ENCODE data around the gene SEC16A.
A peak's percentile ranks its signal among the peaks of the same experiment; 100 is the strongest.

The SEC16A gene

DNA sequence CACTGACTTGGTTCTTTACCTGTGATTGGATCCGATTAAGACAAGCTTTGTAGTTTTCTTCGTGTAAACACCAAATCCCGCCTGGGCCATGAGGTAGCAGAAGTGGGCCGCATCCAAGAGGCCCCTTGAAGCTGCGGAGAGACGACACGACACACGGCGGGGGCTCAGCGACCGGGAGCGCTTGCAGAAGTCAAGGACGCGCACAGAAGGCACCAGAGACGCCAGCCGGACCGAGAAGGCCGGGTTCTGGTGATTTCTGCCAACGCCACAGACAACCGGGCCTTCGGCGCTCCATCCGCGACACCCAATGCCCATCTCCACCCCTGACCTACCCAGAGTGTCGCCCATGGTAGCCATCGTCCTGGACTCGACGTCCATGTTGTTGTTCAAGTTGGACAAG lies 23.4 kb downstream of the SEC16A start:
- DNase-seq: no peak

- DNase-seq: no peak
Measured at GRCh38 chr9:136457326-136457725, 25.5 kb downstream of the SEC16A start.

DNA sequence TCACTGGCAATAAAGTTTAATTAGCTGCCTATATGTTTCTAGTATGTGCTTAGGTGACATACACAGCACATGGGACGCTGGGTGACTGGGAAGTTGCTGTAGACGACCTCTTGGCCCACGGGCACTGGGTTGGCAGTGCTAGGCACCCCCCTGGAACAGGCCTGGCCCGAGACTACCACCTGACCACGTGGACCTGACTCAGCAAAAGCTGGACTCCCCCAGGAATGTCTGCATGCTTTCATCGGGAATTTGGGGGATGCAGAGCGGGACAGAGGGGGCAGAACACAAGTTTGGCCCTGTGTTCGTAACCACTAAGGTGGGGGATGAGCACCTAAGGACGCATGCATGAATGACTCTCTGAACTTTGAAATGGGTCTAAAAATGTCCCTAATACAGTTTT lies 26.6 kb downstream of the SEC16A start:
- no peak for DNase-seq

- no peak for DNase-seq
Measured at GRCh38 chr9:136455043-136456002, 27.5 kb downstream of the SEC16A start.

GRCh38 chr9:136454026-136454796 lies 28.6 kb downstream of the SEC16A start:
- no peak for DNase-seq

DNA sequence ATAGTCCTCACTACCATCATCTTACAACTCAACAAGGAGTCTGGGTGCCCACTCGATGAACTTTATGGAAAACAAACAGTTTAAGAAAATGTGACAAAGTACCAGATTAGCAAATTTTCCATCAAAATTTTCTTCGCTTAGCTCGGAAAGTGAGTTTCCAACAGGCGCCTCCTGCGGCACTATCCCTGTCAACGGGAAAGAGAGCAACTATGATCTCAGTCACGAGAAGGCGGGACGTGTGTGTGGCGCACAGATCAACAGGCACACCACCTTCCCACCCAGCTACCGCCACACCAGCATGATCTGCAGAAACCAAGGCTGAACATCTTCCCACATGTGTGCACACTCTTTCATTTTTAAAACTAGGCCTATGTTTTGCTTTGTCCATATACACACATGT lies 29.5 kb downstream of the SEC16A start:
- no peak for DNase-seq

DNA sequence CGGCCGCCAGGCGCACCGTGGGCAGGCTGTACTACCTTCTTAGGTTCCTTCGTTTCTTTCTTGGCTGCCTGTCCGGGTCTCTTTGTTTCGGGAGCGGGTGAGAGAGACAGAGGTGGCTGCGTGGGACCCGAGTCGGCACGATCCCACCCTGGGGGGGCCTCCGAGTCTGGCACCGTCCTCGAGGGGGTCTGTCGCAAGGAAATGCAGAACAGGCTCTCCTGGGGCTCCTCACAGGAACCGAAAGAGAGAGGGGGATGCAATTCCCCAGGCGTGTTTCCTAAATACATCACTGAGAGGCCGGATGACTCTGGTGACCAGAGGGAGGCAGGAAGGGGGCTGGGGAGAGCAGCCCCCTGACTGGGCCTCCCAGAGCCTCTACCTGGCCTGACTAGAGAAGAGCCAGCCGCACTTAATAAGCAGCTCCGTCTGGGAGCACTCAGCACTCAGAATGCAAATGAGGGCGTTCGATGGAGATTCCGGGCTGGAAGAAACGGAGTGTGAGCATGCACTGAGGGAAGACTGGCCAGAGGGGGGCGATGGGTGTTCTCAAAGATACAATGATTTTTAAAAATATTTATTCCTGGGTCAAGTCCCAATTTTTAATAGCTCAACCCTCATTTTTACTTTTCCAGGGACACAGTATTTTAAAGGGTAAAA lies 31.5 kb downstream of the SEC16A start:
- DNase-seq: no peak

DNA sequence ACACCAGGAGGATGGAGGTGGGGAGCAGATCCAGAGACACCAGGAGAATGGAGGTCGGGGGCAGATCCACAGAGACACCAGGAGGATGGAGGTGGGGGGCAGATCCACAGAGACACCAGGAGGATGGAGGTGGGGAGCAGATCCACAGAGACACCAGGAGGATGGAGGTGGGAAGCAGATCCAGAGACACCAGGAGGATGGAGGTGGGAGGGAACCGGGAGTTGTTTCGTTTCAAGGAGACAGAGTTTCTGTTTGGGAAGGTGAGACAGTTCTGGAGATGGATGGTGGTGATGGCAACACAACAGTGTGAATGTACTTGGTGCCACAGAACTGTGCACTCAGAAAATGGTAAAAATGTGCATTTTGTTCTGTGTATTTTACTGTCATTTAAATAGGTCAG lies 34.2 kb downstream of the SEC16A start:
- DNase-seq: no peak

DNA sequence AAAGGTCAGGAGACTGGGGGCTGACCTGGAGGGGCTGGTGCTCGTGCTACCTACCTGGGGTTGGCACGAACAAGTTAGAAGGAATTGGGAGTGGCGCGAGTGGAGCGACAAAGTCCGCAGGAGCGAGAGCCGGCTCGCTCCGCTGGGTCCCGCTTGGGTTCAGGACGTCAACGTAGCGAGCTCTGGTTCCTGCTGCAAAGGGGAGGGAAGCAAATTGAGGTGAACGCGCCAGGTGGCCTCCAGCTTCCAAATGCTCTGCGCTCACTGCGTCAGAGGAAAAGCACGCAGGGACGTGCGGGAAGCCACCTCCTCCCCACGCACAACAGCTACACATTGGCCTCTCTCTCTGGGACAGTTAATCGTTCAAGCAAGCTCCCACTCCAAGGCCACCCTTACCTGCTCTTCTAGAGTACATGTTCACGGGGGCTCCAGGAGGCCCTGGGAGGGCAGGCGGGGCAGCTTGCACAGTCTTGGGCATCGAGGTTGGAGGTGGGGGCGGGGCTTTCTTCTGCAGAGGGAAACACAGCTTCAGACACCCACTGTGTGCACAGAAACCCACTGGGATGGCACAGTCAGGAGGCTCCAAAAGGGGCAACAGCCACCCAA lies 35.6 kb downstream of the SEC16A start:
- no peak for DNase-seq

DNA sequence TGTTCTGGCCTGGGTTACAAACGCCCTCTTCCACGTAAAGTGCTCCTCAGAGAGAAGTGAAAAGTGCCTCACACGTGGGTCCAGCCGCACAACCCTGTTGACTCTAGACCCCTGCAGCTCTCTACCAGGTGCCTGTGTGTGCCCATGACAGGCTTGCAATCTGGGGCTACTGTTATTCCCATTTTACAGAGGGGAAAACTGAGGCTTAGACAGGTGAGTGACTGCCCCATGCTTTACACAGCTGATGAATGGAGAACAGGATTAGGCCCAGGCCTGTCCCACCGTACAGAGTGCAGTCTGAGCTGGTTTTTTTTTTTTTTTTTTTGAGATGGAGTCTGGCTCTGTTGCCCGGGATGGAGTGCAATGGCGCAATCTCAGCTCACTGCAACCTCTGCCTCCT lies 37.0 kb downstream of the SEC16A start:
- DNase-seq: no peak

DNA sequence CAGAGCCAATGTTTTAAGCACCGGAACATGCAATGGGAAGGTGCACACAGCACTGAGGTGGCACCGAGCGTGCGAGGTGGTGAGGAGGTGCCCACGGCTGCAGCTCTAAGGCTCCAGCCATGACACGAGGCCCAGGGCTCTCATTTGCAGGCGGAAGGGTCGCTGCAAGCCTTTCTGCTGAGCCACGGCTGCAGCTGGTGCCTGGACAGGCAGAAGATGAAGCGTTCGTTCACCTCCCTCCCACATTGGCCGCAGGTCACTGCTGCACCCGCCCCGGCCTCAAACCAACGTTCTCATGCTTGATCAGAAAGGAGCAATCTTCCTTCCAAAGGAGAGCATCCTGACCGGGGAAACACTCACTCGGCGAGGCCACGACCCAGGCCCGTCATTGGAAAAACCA lies 38.7 kb downstream of the SEC16A start:
- no peak for DNase-seq

DNA sequence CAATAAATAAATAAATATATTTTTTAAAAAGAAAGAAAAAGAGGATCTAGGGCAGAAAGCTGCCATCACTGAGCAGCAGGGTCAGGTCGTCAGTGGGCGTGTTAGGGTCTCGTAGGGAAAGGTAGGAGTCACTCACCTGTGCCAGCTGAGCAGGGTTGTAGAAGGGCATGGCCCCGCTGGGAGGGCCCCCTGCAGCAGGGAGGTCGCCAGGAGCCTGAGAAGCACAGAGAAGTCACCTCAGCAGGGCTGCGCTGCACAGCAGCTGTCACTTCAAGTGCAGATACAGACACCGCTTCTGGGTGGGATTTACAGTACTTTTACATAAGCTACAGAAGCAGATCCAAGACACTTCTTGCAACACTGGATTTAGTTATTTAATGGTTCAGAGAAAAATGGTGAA lies 39.2 kb downstream of the SEC16A start:
- no peak for DNase-seq

DNA sequence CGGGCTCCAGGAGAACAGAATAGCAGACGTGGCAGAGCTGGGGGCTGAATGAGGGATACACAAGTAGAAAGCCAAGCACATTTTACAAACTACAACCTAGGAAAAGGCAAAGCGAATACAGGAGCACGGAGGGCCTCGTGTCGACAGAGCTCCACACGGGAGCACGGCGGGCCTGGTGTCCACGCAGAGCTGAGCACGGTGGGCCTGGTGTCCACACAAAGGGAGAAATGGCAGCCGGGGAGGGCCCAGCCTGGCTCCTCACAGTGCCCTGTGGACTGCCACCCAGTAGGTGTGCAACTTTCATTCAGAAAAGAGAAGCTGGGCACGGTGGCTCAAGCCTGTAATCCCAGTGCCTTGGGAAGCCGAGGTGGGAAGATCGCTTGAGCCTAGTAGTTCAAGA lies 39.8 kb downstream of the SEC16A start:
- DNase-seq: no peak

DNA sequence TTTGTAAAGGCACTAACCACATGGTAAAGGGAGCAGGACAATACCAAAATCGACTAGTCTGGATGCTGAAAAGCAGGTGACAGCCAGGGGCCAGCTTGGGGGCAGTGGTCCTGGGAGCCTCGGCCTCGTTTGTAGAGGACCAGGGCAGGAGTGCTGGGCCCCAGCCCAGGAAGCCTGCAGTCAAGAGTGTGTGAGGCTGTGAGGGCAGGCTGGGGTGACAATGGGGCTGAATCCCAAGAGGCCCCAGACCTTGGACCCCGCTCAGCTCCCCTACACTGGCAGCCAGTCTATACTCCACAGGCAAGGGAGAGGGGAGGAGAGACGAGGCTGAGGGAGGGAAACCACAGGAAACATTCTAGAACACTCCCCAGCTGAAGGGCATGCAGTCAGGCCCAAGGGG lies 40.6 kb downstream of the SEC16A start:
- DNase-seq: no peak

DNA sequence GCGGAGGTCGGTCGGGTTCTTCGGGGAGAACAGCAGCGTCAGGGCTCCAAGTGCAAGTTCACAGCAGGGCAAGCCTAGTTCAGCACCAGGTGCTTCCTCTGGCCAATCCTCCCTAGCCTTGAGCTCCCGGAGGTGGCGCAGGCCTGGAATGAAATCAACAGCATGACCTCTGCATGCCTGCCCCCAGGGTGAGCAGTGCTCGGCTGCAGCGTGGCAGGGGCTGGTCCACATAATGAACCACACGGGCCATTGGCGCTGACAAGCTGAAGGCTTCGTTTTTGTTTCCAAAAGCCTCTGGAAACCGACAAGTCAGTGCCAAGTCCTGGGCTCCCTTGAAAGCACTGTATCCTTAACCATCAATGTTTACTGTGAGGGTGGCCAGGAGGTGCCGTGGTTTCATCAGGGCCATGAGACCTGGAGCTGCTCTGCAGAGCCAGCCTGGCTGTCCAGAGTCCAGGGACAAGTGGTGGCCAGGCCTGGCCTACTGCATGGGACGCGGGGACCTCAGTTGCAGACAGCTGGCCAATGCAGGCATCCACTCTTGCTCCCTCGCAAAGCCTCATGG lies 41.1 kb downstream of the SEC16A start:
- DNase-seq: no peak

GRCh38 chr9:136441191-136441680 lies 41.6 kb downstream of the SEC16A start:
- no peak for DNase-seq

- peak; percentile 91 for DNase-seq
Measured at GRCh38 chr9:136439481-136440408, 43.1 kb downstream of the SEC16A start, which contains the start of gene INPP5E. Gene INPP5E (minus strand): TSS chr9:136439845. CDS start chr9:136439419, 426 bp downstream.

DNA sequence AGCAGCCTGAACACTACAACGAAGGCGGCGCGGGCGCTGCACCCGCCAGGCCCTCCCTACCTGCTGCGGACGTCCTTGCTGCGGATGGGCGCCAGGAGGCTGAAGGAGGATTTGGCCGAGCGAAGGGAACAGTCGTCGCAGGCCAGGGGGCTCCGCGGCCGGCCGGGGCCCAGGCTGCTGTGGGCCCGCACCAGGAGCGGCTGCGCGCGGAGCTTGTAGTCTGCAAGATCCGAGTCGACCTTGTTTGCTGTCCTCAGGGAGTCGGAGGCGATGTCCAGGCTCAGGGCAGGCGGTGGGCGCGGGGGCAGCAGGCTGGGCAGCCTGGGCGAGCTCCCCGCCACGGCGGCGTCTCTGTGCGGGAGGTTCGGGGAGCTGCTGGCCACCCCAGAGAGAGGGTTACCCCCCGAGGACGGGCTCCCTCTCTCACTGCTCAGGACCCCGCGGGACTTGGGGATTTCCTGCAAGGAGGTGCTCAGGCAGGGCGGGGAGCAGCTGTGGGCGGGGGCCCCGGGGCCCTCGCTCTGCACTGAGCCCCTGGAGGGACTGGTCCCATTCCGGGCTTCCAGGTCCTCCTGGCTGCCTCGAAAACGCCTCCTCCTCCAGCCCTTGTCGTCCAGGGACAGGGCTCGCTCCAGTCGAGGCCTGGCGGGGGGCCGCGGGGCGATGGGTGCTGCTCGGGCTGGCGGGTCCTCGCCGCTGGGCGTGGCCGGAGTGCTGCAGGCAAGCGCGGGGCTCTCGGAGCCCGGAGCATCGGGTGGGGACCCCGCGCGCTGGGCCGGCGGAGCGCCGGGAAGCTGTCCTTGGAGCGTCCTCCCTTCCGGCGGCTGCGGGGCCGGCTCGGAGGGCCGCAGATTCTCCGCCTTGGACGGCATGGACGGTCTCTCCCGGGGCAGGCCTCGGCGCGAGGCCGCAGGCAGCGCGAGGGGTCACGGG lies 44.0 kb downstream of the SEC16A start:
- peak; percentile 75 for DNase-seq

DNA sequence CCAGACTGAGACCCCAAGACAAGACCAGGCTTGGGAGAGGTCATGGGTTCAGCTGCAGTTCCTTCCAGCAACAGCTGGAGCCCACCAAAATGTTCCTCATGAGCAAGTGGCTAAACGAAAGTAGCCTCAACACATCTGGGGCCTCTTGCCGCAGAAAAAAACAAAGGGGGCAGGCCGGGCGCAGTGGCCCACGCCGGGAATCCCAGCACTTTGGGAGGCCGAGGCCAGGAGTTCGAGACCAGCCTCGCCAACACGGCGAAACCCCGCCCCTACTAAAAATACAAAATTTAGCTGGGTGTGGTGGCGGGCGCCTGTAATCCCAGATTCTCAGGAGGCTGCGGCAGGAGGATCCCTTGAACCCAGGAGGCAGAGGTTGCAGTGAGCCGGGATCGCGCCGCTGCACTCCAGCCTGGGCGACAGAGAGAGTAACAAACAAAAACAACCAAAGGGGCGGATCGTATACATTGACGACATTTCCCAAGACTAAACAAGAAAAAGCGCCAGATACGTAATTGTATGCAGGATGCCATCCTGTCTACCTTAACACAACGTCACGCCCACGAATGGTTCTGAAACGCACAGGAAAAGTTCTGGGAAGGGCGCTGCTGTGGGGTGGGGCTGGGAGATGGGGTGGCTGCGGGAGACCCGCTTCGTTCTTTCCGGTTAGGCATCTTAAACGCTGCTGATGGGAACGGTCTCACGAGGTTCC lies 44.8 kb downstream of the SEC16A start:
- no peak for DNase-seq

All from stimulated activated CD8-positive, alpha-beta memory T cell treated with anti-CD3 and anti-CD28 coated beads, Interleukin-4, amount 100 ng/mL, for 48 hours (primary cell).